Measurements from ENCODE around the gene REELD1. TPM values are rescaled to one million over a fixed set of nuclear protein-coding genes. Genes with fewer than 3 reads are reported as not detected.

REELD1 gene
- total RNA-seq, 3 donors from 2014 or later, result 0.16 to 0.58 (median 0.43) TPM

DNA sequence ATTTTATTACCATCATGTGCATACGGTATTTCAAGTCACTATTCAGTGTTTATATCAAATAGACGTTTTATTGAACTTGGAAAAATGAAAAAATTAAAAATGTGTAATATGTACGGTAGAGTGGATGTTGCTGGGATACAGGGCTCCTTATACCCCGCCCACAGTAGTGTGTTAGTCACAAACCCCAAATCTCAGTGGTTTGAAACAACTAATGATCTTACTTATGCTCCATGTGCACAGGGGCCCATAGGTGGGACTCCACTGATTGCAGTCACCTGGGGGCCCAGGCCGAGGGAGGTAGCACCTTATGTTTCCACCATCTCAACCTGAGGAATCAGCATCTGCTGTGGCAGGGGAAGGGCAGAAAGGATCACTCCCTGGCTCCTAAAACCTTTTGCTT, 20.7 kb upstream of the REELD1 start:
- H3K4me3 Mint-ChIP-seq, result no peak overlapping the region
- H3K27me3 Mint-ChIP-seq (ENCODE audit: low read depth), result no peaks in the 10 kb centered on the region
- H3K9me3 Mint-ChIP-seq, result no peaks in the 10 kb centered on the region
- H3K36me3 Mint-ChIP-seq (ENCODE audit: insufficient read depth), result peaks cover 17% of the 10 kb centered on the region
- H3K4me1 Mint-ChIP-seq (ENCODE audit: low read depth), result no peaks in the 10 kb centered on the region
- DNase-seq (no peak), ATAC-seq (no peak)

- Mint-ChIP-seq H3K4me1 (ENCODE audit: low read depth) (no peaks in the 10 kb centered on the region), H3K9me3 (no peaks in the 10 kb centered on the region), H3K27me3 (ENCODE audit: low read depth) (no peaks in the 10 kb centered on the region), H3K36me3 (ENCODE audit: insufficient read depth) (peaks cover 17% of the 10 kb centered on the region), H3K4me3 (no peak overlapping the region)
- DNase-seq (no peak), ATAC-seq (no peak)
Observed at GRCh38 chr4:146194212-146194611, 20.1 kb upstream of the REELD1 start.

GRCh38 chr4:146202665-146203064, 11.7 kb upstream of the REELD1 start:
- peaks cover 26% of the 10 kb centered on the region for H3K36me3 Mint-ChIP-seq (ENCODE audit: insufficient read depth)
- no peak overlapping the region for H3K4me3 Mint-ChIP-seq
- ATAC-seq (no peak), DNase-seq (no peak)
- peaks cover 7% of the 10 kb centered on the region for H3K9me3 Mint-ChIP-seq
- H3K4me1 Mint-ChIP-seq (ENCODE audit: low read depth), result no peaks in the 10 kb centered on the region
- no peaks in the 10 kb centered on the region for H3K27me3 Mint-ChIP-seq (ENCODE audit: low read depth)

- DNase-seq (no peak), ATAC-seq (no peak)
- Mint-ChIP-seq H3K27me3 (ENCODE audit: low read depth) (no peaks in the 10 kb centered on the region), H3K36me3 (ENCODE audit: insufficient read depth) (peaks cover 19% of the 10 kb centered on the region), H3K9me3 (peaks cover 7% of the 10 kb centered on the region), H3K4me1 (ENCODE audit: low read depth) (no peaks in the 10 kb centered on the region), H3K4me3 (no peak overlapping the region)
Observed at GRCh38 chr4:146207410-146207809, 6.9 kb upstream of the REELD1 start.

GRCh38 chr4:146210890-146211289, 3.4 kb upstream of the REELD1 start:
- Mint-ChIP-seq H3K4me1 (ENCODE audit: low read depth) (no peaks in the 10 kb centered on the region), H3K27me3 (ENCODE audit: low read depth) (no peaks in the 10 kb centered on the region), H3K36me3 (ENCODE audit: insufficient read depth) (no peaks in the 10 kb centered on the region), H3K9me3 (no peaks in the 10 kb centered on the region), H3K4me3 (no peak overlapping the region)
- ATAC-seq, result no peak
- no peak for DNase-seq

DNA sequence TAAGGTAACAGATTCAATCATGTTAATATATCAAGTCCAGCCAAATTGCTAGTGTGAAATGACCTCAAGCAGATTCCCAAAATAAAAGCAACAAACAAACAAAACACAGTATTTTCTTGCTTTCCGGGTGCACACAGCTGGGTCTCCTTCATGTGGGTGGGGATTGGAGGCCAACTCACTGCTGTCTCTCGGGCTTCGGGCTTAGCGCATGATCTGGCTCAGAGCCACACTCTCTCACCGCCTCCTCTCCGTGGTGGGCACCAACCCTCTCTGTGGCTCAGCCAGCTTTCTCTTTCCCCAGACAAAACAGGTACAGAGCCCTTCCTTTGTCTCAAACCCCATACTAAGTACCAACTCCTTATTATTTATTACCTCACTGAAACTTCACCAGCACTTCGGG, 2.9 kb upstream of the REELD1 start:
- ATAC-seq, result no peak
- H3K4me1 Mint-ChIP-seq (ENCODE audit: low read depth), result no peaks in the 10 kb centered on the region

GRCh38 chr4:146212781-146213180, 1.6 kb upstream of the REELD1 start:
- no peak for ATAC-seq
- H3K36me3 Mint-ChIP-seq (ENCODE audit: insufficient read depth), result no peaks in the 10 kb centered on the region
- H3K4me1 Mint-ChIP-seq (ENCODE audit: low read depth), result no peaks in the 10 kb centered on the region
- H3K4me3 Mint-ChIP-seq, result no peak overlapping the region
- no peaks in the 10 kb centered on the region for H3K27me3 Mint-ChIP-seq (ENCODE audit: low read depth)
- DNase-seq, result no peak
- no peaks in the 10 kb centered on the region for H3K9me3 Mint-ChIP-seq

More for the DNA sequence above, 2.9 kb upstream of the REELD1 start:
- H3K9me3 Mint-ChIP-seq, result no peaks in the 10 kb centered on the region
- H3K4me3 Mint-ChIP-seq, result no peak overlapping the region
- no peaks in the 10 kb centered on the region for H3K36me3 Mint-ChIP-seq (ENCODE audit: insufficient read depth)
- no peaks in the 10 kb centered on the region for H3K27me3 Mint-ChIP-seq (ENCODE audit: low read depth)
- no peak for DNase-seq

DNA sequence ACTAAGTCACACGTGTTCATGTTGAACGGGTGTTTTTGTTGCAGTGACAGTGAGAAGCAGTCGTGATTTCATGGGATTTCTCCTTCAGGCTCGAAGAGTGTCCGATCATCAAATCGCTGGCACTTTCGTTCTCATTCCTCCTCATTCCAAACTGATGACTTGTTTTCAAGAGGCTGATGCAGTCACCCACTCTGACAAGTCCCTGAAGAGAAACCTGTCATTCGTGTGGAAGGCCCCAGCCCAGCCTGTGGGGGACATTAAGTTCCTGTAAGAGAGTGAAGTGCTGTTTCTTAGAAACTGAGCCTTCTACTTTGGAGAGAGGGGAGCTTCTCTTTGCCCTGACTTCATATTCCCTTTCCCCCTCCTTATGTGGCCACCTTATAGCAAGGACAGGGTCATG, 8.0 kb downstream of the REELD1 start:
- no peak overlapping the region for H3K4me3 Mint-ChIP-seq
- no peak for ATAC-seq
- H3K36me3 Mint-ChIP-seq (ENCODE audit: insufficient read depth), result no peaks in the 10 kb centered on the region
- no peak for DNase-seq
- H3K27me3 Mint-ChIP-seq (ENCODE audit: low read depth), result no peaks in the 10 kb centered on the region
- no peaks in the 10 kb centered on the region for H3K9me3 Mint-ChIP-seq
- no peaks in the 10 kb centered on the region for H3K4me1 Mint-ChIP-seq (ENCODE audit: low read depth)

DNA sequence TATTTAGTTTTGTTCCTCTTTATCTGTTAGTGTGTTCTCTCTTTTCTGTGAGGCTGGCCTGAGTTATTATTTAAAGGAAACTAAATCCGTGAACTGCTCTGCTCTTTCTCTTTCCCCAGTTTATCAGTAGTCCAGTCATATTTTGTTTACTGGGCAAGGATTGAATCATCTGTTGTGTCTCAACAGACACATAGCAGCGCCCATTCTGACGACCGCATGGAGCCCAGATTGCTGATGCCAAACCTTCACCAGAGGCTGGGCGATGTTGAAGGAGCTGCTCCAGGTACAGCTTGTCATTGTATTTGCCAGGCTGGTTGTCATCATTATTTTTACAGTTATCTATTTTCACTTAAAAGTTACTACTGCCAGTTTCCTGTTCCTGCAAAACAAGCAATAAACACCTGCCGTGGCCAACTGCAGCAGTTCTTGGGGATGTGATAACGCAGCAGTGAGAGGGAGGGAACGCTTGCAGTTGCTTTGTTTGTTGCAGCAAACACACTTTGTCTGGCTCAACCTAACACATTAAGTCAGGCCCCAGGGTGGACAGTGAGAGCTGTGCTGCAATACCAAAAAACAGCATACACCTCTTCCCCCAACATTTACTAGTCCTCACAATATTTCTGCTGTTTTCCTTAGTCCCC, 10.1 kb downstream of the REELD1 start:
- Mint-ChIP-seq H3K27me3 (ENCODE audit: low read depth) (no peaks in the 10 kb centered on the region), H3K4me3 (no peak overlapping the region), H3K36me3 (ENCODE audit: insufficient read depth) (no peaks in the 10 kb centered on the region), H3K4me1 (ENCODE audit: low read depth) (no peaks in the 10 kb centered on the region), H3K9me3 (no peaks in the 10 kb centered on the region)
- DNase-seq (no peak), ATAC-seq (no peak)

DNA sequence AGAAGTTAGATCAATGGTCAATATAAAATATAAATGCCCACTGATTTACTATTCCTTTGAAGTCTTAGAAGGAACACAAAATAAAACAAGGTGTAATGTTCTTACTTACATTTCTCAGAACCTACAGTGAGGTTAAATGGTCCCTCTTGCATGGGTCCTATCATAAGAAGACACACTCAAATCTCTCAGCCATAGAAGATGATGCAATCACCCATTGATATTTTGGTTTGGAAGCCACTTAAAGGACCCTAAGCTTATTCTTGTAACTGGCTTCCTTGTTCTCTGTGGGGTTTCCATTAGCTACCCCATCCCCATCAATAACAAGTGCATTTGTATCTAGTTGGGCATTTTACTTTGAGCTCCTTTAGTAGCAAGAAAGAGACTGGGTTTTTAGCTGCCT, 15.1 kb downstream of the REELD1 start:
- H3K4me3 Mint-ChIP-seq, result no peak overlapping the region
- H3K4me1 Mint-ChIP-seq (ENCODE audit: low read depth), result no peaks in the 10 kb centered on the region
- DNase-seq, result no peak

DNA sequence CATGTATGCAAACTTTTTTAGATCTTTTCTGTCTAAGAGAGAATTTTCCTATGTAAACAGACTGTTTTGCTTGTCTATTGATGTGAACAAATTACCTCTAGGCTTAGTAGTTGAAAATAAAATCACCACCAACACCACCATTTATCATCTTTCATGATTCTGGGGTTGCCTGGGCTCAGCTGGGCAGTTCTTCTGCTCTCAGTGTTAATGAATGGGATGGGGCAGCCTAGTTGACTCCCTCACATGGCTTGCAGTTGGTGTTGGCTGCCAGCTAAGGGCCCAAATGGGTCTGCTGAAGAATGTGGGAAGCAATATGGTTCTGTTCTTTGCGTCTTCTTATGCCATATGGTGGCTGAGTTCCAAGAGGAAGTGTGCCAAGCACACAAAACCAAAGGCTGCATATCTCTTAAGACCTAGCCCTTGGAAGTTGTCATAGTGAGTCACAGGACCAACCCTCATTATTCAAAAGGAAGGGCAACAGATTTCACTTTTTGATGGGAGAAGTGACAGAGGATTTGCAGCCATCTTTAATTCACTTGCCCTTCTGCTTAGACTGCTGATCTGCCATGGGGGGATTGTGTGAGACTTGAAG, 17.9 kb downstream of the REELD1 start:
- no peaks in the 10 kb centered on the region for H3K9me3 Mint-ChIP-seq
- H3K36me3 Mint-ChIP-seq (ENCODE audit: insufficient read depth), result no peaks in the 10 kb centered on the region
- no peaks in the 10 kb centered on the region for H3K4me1 Mint-ChIP-seq (ENCODE audit: low read depth)
- ATAC-seq (no peak), DNase-seq (no peak)
- no peak overlapping the region for H3K4me3 Mint-ChIP-seq
- peaks cover 2% of the 10 kb centered on the region for H3K27me3 Mint-ChIP-seq (ENCODE audit: low read depth)

More for the DNA sequence above, 15.1 kb downstream of the REELD1 start:
- ATAC-seq, result no peak
- no peaks in the 10 kb centered on the region for H3K36me3 Mint-ChIP-seq (ENCODE audit: insufficient read depth)
- no peaks in the 10 kb centered on the region for H3K9me3 Mint-ChIP-seq
- no peaks in the 10 kb centered on the region for H3K27me3 Mint-ChIP-seq (ENCODE audit: low read depth)

- ATAC-seq (no peak), DNase-seq (no peak)
- Mint-ChIP-seq H3K9me3 (no peaks in the 10 kb centered on the region), H3K36me3 (ENCODE audit: insufficient read depth) (no peaks in the 10 kb centered on the region), H3K4me1 (ENCODE audit: low read depth) (no peaks in the 10 kb centered on the region), H3K4me3 (no peak overlapping the region), H3K27me3 (ENCODE audit: low read depth) (peaks cover 6% of the 10 kb centered on the region)
Observed at GRCh38 chr4:146235654-146236177, 21.4 kb downstream of the REELD1 start.

- DNase-seq (no peak), ATAC-seq (no peak)
- H3K4me1 Mint-ChIP-seq (ENCODE audit: low read depth), result no peaks in the 10 kb centered on the region
- H3K9me3 Mint-ChIP-seq, result no peaks in the 10 kb centered on the region
- H3K4me3 Mint-ChIP-seq, result no peak overlapping the region
- no peaks in the 10 kb centered on the region for H3K36me3 Mint-ChIP-seq (ENCODE audit: insufficient read depth)
- H3K27me3 Mint-ChIP-seq (ENCODE audit: low read depth), result peaks cover 6% of the 10 kb centered on the region
Observed at GRCh38 chr4:146236216-146236615, 21.9 kb downstream of the REELD1 start.

GRCh38 chr4:146237092-146237491, 22.8 kb downstream of the REELD1 start:
- peaks cover 8% of the 10 kb centered on the region for H3K27me3 Mint-ChIP-seq (ENCODE audit: low read depth)
- DNase-seq (no peak), ATAC-seq (no peak)
- H3K4me1 Mint-ChIP-seq (ENCODE audit: low read depth), result peaks cover 3% of the 10 kb centered on the region
- no peaks in the 10 kb centered on the region for H3K9me3 Mint-ChIP-seq
- H3K36me3 Mint-ChIP-seq (ENCODE audit: insufficient read depth), result no peaks in the 10 kb centered on the region
- no peak overlapping the region for H3K4me3 Mint-ChIP-seq

DNA sequence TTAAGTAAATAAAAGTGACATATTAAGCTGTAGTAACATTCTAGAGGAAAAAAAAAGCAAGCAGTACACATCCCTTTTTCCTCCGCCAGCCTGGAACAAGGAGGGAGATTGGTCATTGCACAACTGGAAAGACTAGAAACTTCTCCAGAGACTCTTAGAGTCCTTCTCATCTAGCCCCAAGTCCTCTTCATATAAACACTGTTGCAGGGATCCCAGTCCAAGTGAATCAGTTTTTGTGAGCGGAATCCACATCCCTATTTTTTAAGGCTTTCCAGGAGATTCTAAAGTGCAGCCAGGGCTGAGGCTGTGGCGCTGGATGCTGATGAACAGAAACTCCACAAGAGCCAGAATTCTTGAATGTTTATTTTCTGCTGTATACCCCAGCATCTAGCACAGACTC, 23.8 kb downstream of the REELD1 start:
- ATAC-seq (no peak), DNase-seq (no peak)
- no peaks in the 10 kb centered on the region for H3K36me3 Mint-ChIP-seq (ENCODE audit: insufficient read depth)
- no peaks in the 10 kb centered on the region for H3K9me3 Mint-ChIP-seq
- H3K4me1 Mint-ChIP-seq (ENCODE audit: low read depth), result peaks cover 5% of the 10 kb centered on the region
- peaks cover 8% of the 10 kb centered on the region for H3K27me3 Mint-ChIP-seq (ENCODE audit: low read depth)
- no peak overlapping the region for H3K4me3 Mint-ChIP-seq

All from activated T-cell treated with anti-CD3 and anti-CD28 coated beads, Interleukin-2, amount 50 U/mL, for 4 hours (primary cell).